ENCODE measurements around the gene MGAT1. TPM values are rescaled to one million over a fixed set of nuclear protein-coding genes. Genes with fewer than 3 reads are reported as not detected.
A peak's percentile ranks its signal among the peaks of the same experiment; 100 is the strongest.

MGAT1 gene
- total and polyA plus RNA-seq, 2 donors from 2014 or later = 73.3 to 132 TPM

GRCh38 chr5:180818677-180819341 is 16.2 kb upstream of the MGAT1 start:
- intact Hi-C loops (cut with DNase I) = no loop called here
- no peak for TF ChIP-seq CTCF (IDR thresholded peaks at IDR 0.05; ENCODE audit: borderline replicate concordance, extremely low read depth, insufficient read depth)
- H3K36me3 ChIP-seq (ENCODE audit: control insufficient read depth in 2 of 3, insufficient read depth in 3 of 3, low read length in 3 of 3) = no peaks in the 10 kb centered on the region
- peak overlapping the region; percentile 78 to 92 for H3K27ac ChIP-seq (ENCODE audit: low read depth in 2 of 2, low read length in 2 of 2)
- peak overlapping the region in 1 of 3 donors; percentile 41 for H3K9ac ChIP-seq (ENCODE audit: low read length in 3 of 3)
- peak overlapping the region in 1 of 3 donors; percentile 30 for H3K4me3 ChIP-seq (ENCODE audit: low read length in 3 of 3)
- no peaks in the 10 kb centered on the region for H3K27me3 ChIP-seq (ENCODE audit: control insufficient read depth, insufficient read depth, low read length)
- peaks cover 18 to 30% (median 22%) of the 10 kb centered on the region in 3 donors for H3K4me1 ChIP-seq (ENCODE audit: control insufficient read depth in 2 of 3, insufficient read depth in 2 of 3, low read depth in 1 of 3, low read length in 3 of 3)
- no peak for FAIRE-seq
- H3K9me3 ChIP-seq (ENCODE audit: control insufficient read depth in 2 of 3, insufficient read depth in 1 of 3, low read length in 3 of 3) = no peaks in the 10 kb centered on the region
- DNase-seq = peak in 1 of 5 donors; percentile 23

- no peaks in the 10 kb centered on the region for H3K36me3 ChIP-seq (ENCODE audit: control insufficient read depth in 2 of 3, insufficient read depth in 3 of 3, low read length in 3 of 3)
- H3K4me3 ChIP-seq (ENCODE audit: low read length in 3 of 3) = peak overlapping the region in 2 of 3 donors; percentile 30 to 47
- no peaks in the 10 kb centered on the region for H3K9me3 ChIP-seq (ENCODE audit: control insufficient read depth in 2 of 3, insufficient read depth in 1 of 3, low read length in 3 of 3)
- TF ChIP-seq CTCF (IDR thresholded peaks at IDR 0.05; ENCODE audit: borderline replicate concordance, extremely low read depth, insufficient read depth) = no peak
- FAIRE-seq (no peak), DNase-seq (peak; percentile 72 to 86 (median 79))
- H3K9ac ChIP-seq (ENCODE audit: low read length in 3 of 3) = peak overlapping the region in 1 of 3 donors; percentile 41
- intact Hi-C loops (cut with DNase I) = no loop called here
- peaks cover 18 to 28% (median 22%) of the 10 kb centered on the region in 3 donors for H3K4me1 ChIP-seq (ENCODE audit: control insufficient read depth in 2 of 3, insufficient read depth in 2 of 3, low read depth in 1 of 3, low read length in 3 of 3)
- peak overlapping the region; percentile 78 to 92 for H3K27ac ChIP-seq (ENCODE audit: low read depth in 2 of 2, low read length in 2 of 2)
- H3K27me3 ChIP-seq (ENCODE audit: control insufficient read depth, insufficient read depth, low read length) = no peaks in the 10 kb centered on the region
These were observed 15.5 kb upstream of the MGAT1 start for GRCh38 chr5:180817893-180818674.

GRCh38 chr5:180816608-180817534 is 14.3 kb upstream of the MGAT1 start:
- Histone ChIP-seq H3K4me1 (ENCODE audit: control insufficient read depth in 2 of 3, insufficient read depth in 2 of 3, low read depth in 1 of 3, low read length in 3 of 3) (peaks cover 18 to 28% (median 25%) of the 10 kb centered on the region in 3 donors), H3K27ac (ENCODE audit: low read depth in 2 of 2, low read length in 2 of 2) (peak overlapping the region; percentile 78 to 92), H3K9ac (ENCODE audit: low read length in 3 of 3) (peak overlapping the region in 2 of 3 donors; percentile 11 to 46), H3K9me3 (ENCODE audit: control insufficient read depth in 2 of 3, insufficient read depth in 1 of 3, low read length in 3 of 3) (no peaks in the 10 kb centered on the region), H3K36me3 (ENCODE audit: control insufficient read depth in 2 of 3, insufficient read depth in 3 of 3, low read length in 3 of 3) (no peaks in the 10 kb centered on the region), H3K27me3 (ENCODE audit: control insufficient read depth, insufficient read depth, low read length) (no peaks in the 10 kb centered on the region), H3K4me3 (ENCODE audit: low read length in 3 of 3) (no peak overlapping the region)
- TF ChIP-seq CTCF (IDR thresholded peaks at IDR 0.05; ENCODE audit: borderline replicate concordance, extremely low read depth, insufficient read depth) = no peak
- peak; percentile 76 to 91 (median 83) for DNase-seq
- no peak for FAIRE-seq
- intact Hi-C loops (cut with DNase I) = no loop called here
